ENCODE results near the gene OR8B4. TPM values are rescaled to one million over a fixed set of nuclear protein-coding genes. Genes with fewer than 3 reads are reported as not detected.
"Not testable (repeated sequence)": the region's sequence is repeated elsewhere in the genome, so short reads cannot be mapped to it uniquely, and the experiment has no call there.

OR8B4 gene, protein sequence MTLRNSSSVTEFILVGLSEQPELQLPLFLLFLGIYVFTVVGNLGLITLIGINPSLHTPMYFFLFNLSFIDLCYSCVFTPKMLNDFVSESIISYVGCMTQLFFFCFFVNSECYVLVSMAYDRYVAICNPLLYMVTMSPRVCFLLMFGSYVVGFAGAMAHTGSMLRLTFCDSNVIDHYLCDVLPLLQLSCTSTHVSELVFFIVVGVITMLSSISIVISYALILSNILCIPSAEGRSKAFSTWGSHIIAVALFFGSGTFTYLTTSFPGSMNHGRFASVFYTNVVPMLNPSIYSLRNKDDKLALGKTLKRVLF
- total RNA-seq, result not detected
- not detected for polyA plus RNA-seq
- long read RNA-seq, donor 1, result 0 reads
- long read RNA-seq, donor 2, result 0 reads
- long read RNA-seq, donor 3, result 0 reads
- long read RNA-seq, donor 4, result 0 reads

DNA sequence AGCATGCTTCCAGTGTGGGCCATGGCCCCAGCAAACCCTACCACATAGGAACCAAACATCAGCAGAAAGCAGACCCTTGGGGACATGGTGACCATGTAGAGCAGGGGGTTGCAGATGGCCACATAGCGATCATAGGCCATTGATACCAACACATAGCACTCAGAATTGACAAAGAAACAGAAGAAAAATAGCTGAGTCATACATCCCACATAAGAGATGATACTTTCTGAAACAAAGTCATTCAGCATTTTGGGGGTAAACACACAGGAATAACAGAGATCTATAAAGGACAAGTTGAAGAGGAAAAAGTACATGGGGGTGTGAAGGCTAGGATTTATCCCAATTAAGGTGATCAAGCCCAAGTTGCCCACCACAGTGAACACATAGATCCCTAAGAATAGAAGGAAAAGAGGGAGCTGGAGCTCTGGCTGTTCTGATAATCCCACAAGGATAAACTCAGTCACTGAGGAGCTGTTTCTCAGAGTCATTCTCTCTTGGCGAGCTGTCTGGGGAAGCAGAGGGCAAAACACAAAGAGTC lies at the start of gene OR8B4:
Gene OR8B4, minus strand, starts transcription at position 488 of the 538 bp plus-strand sequence. Its CDS starts 0 bp downstream, at position 488.
- Histone ChIP-seq H3K4me1 (ENCODE audit: control insufficient read depth, insufficient read depth, low read length) (no peaks in the 10 kb centered on the region), H3K27ac (ENCODE audit: low read length) (no peak within 1 kb of the TSS), H3K27me3 (ENCODE audit: control insufficient read depth, insufficient read depth) (no peaks in the 10 kb centered on the region), H3K4me3 (ENCODE audit: low read length) (no peak within 1 kb of the TSS), H3K9me3 (ENCODE audit: control insufficient read depth, low read length) (no peaks in the 10 kb centered on the region)
- intact Hi-C loops (cut with DNase I), result no loop called here
- ATAC-seq, result no peak
- no peak for DNase-seq
- 95% methylated on average over 2 of the region's 2 CpGs for WGBS

DNA sequence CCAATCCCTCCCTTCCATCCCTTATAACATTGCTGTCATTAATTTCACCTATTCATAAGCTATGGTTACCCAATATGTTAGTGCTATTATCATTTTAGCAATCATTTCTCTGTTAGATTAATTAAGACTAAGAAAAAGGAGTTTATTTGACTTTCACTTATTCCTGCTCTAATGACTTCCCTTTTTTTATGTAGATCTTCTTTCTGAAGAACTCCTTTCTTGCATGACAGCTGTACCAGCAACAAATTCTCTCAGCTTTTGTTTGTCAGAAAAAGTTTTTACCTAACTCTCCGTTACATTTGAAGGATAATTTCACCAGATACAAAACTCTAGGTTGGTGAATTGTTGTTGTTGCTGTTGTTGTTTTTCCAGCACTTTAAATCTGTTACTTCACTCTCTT lies 49.4 kb upstream of the OR8B4 start:
- no peak overlapping the region for H3K27ac ChIP-seq (ENCODE audit: low read length)
- no peaks in the 10 kb centered on the region for H3K9me3 ChIP-seq (ENCODE audit: control insufficient read depth, low read length)
- WGBS, result 86% methylated on average over 1 of the region's 1 CpG
- DNase-seq (no peak), ATAC-seq (no peak)
- H3K4me1 ChIP-seq (ENCODE audit: control insufficient read depth, insufficient read depth, low read length), result peaks cover 6% of the 10 kb centered on the region
- H3K4me3 ChIP-seq (ENCODE audit: low read length), result no peak overlapping the region
- H3K27me3 ChIP-seq (ENCODE audit: control insufficient read depth, insufficient read depth), result no peaks in the 10 kb centered on the region
- intact Hi-C loops (cut with DNase I), result no loop called here

DNA sequence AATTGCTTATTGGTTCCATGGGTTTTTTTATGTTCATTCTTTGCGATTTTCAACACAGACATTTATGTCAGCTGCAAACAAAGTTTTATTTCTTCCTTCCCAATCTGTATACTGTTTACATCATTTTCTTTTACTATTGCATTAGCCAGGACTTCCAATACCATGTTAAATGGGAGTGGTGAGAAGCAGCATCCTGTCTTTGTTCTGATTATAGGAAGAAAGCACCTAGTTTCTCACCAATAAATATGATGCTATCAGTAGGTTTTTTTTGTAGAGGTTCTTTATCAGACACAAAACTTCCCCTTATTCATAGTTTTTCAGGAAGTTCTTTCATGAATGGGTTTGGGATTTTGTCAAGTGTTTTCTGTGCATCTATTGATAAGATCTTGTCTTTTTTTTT lies 48.8 kb upstream of the OR8B4 start:
- intact Hi-C loops (cut with DNase I), result no loop called here
- no peaks in the 10 kb centered on the region for H3K9me3 ChIP-seq (ENCODE audit: control insufficient read depth, low read length)
- peaks cover 6% of the 10 kb centered on the region for H3K4me1 ChIP-seq (ENCODE audit: control insufficient read depth, insufficient read depth, low read length)
- no peak for DNase-seq
- H3K27me3 ChIP-seq (ENCODE audit: control insufficient read depth, insufficient read depth), result no peaks in the 10 kb centered on the region
- 63% methylated on average over 1 of the region's 1 CpG for WGBS
- no peak overlapping the region for H3K27ac ChIP-seq (ENCODE audit: low read length)
- no peak overlapping the region for H3K4me3 ChIP-seq (ENCODE audit: low read length)
- ATAC-seq, result no peak

DNA sequence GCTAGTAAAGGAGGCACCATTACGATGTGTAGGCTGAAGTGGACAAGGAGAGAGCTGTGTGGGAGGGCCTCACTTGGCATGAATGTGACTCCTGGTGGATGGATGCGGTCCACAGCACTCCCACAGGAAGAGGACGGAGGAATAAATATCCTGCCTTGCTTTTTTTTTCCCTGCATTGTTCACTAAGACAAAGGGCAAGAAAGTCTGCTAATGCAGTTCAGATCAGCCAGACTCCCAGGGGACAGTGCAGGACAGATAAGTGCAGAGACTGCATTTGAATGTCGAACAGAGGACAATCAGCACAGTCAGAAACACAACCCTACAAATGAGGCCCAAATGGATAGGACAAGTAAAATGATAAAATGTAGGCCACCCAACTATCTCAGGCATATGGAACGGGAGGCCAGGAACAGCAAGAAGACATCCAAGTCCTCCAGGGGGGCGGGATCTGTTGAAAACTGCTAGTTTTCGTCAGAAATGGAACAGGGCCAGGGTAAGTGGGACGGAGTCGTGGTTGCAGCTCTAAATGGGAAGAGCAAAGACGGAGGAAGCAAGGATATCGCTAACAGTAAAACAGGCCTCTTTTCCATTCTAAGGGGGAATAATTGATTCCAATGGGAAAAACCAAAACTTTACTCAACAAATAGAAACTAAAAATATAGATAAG lies 46.0 kb upstream of the OR8B4 start:
- WGBS, result 39% methylated on average over 11 of the region's 11 CpGs
- intact Hi-C loops (cut with DNase I), result no loop called here
- peak; percentile 61 to 70 (median 64) for DNase-seq

DNA sequence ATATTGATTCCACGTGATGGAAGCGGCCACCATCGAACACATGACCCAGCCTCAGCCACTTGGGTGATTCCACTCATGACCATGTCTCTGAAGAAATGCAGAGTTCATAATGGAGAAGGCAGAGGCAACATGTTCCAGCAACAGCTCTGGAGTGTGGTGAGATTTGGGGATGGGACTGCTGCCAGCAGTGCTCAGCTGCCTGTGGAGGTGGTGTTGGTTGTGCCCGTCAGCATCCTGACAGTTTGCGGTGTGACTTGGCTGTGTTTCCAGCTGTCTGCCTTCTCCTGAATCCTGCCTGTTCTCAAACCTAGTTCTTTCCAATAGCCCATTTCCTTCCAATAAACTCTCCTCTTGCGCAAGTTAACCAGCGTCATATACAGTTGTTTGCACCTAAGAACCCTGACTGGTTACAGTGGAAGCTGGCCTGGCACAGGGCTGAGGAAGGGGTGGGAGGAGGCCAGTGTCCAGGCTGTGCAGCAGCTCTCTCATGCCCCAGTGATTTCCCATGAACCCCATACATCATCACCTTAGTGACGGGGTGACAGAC lies 42.8 kb upstream of the OR8B4 start:
- DNase-seq (peak; percentile 65 to 83 (median 81)), ATAC-seq (peak; percentile 74 to 80)
- H3K27me3 ChIP-seq (ENCODE audit: control insufficient read depth, insufficient read depth), result no peaks in the 10 kb centered on the region
- 63% methylated on average over 8 of the region's 8 CpGs for WGBS
- no peak overlapping the region for H3K4me3 ChIP-seq (ENCODE audit: low read length)
- intact Hi-C loops (cut with DNase I), result no loop called here
- H3K4me1 ChIP-seq (ENCODE audit: control insufficient read depth, insufficient read depth, low read length), result peaks cover 8% of the 10 kb centered on the region
- no peaks in the 10 kb centered on the region for H3K9me3 ChIP-seq (ENCODE audit: control insufficient read depth, low read length)
- peak overlapping the region; percentile 57 for H3K27ac ChIP-seq (ENCODE audit: low read length)

More for the DNA sequence above, 46.0 kb upstream of the OR8B4 start:
- Histone ChIP-seq H3K4me3 (ENCODE audit: low read length) (no peak overlapping the region), H3K9me3 (ENCODE audit: control insufficient read depth, low read length) (no peaks in the 10 kb centered on the region), H3K4me1 (ENCODE audit: control insufficient read depth, insufficient read depth, low read length) (peaks cover 8% of the 10 kb centered on the region), H3K27me3 (ENCODE audit: control insufficient read depth, insufficient read depth) (no peaks in the 10 kb centered on the region), H3K27ac (ENCODE audit: low read length) (peak overlapping the region; percentile 83)
- ATAC-seq, result peak; percentile 83 to 91

GRCh38 chr11:124465368-124465767 lies 40.7 kb upstream of the OR8B4 start:
- DNase-seq (peak in 1 of 3 donors; percentile 20), ATAC-seq (no peak)
- intact Hi-C loops (cut with DNase I), result no loop called here
- 91% methylated on average over 4 of the region's 4 CpGs for WGBS
- no peak overlapping the region for H3K27ac ChIP-seq (ENCODE audit: low read length)
- peaks cover 3% of the 10 kb centered on the region for H3K4me1 ChIP-seq (ENCODE audit: control insufficient read depth, insufficient read depth, low read length)
- no peaks in the 10 kb centered on the region for H3K9me3 ChIP-seq (ENCODE audit: control insufficient read depth, low read length)
- no peak overlapping the region for H3K4me3 ChIP-seq (ENCODE audit: low read length)
- no peaks in the 10 kb centered on the region for H3K27me3 ChIP-seq (ENCODE audit: control insufficient read depth, insufficient read depth)

DNA sequence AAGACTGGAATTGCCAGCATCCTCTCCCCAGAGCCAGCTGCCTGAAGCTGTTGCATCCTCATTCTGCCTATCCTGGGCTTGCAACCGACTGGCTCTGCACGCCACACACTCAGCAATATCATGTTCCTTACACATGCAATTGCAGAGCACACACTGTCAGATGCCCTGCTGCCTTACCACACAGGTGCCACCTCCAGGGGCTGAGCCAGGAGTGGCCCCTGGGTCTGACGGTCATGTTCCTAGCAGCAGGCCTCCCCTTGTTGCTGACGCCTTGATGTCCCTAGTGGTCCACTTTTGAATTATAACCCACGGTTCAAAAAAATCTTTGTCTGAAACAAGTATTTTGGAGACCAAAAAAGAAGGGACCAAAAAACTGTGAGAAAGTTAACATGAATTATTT lies 39.3 kb upstream of the OR8B4 start:
- WGBS, result 78% methylated on average over 5 of the region's 5 CpGs
- no peaks in the 10 kb centered on the region for H3K9me3 ChIP-seq (ENCODE audit: control insufficient read depth, low read length)
- peaks cover 2% of the 10 kb centered on the region for H3K4me1 ChIP-seq (ENCODE audit: control insufficient read depth, insufficient read depth, low read length)
- no peak overlapping the region for H3K27ac ChIP-seq (ENCODE audit: low read length)
- intact Hi-C loops (cut with DNase I), result no loop called here
- no peaks in the 10 kb centered on the region for H3K27me3 ChIP-seq (ENCODE audit: control insufficient read depth, insufficient read depth)
- no peak overlapping the region for H3K4me3 ChIP-seq (ENCODE audit: low read length)
- DNase-seq (no peak), ATAC-seq (no peak)

DNA sequence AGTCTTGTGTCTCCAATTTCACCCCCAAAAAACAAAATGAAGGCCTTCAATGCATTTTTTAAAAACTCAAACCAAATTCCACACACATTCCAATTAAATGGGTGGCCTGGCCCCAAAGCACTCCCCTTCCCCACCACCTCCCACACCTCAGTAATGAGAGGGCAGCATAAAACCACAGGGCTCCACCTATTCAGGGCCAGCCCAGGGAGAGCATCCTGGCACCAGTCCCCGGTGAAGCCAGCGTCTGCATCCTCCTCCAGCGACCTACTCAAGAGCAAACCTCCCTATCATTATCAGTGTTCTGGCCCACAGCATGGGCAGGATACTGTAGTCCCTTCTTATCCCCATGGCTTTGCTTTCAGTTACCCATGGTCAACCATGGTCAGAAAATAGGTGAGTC lies 38.7 kb upstream of the OR8B4 start:
- DNase-seq, result no peak
- intact Hi-C loops (cut with DNase I), result no loop called here

DNA sequence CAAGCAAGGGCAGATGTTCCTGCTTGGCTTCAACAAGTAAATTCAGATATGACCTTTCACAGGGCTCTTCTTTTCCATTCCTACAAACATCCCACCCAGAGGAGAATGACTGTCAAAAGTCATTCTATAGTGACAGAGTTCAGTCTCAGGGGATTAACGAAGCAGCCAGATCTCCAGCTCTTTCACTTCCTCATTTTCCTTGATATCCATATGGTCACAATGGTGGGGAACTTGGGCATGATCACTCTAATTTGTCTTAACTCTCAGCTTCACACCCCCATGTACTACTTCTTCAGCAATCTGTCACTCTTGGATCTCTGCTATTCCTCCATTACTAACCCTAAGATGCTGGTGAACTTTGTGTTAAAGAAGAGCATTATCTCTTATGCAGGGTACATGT lies 35.8 kb upstream of the OR8B4 start:
- Histone ChIP-seq H3K4me3 (ENCODE audit: low read length) (no peak overlapping the region), H3K9me3 (ENCODE audit: control insufficient read depth, low read length) (no peaks in the 10 kb centered on the region), H3K4me1 (ENCODE audit: control insufficient read depth, insufficient read depth, low read length) (no peaks in the 10 kb centered on the region), H3K27me3 (ENCODE audit: control insufficient read depth, insufficient read depth) (no peaks in the 10 kb centered on the region), H3K27ac (ENCODE audit: low read length) (no peak overlapping the region)
- WGBS, result 84% methylated on average over 1 of the region's 1 CpG
- DNase-seq (no peak), ATAC-seq (no peak)
- intact Hi-C loops (cut with DNase I), result no loop called here

More for the DNA sequence above, 38.7 kb upstream of the OR8B4 start:
- H3K9me3 ChIP-seq (ENCODE audit: control insufficient read depth, low read length), result no peaks in the 10 kb centered on the region
- no peak for ATAC-seq
- peaks cover 2% of the 10 kb centered on the region for H3K4me1 ChIP-seq (ENCODE audit: control insufficient read depth, insufficient read depth, low read length)
- no peak overlapping the region for H3K4me3 ChIP-seq (ENCODE audit: low read length)
- no peaks in the 10 kb centered on the region for H3K27me3 ChIP-seq (ENCODE audit: control insufficient read depth, insufficient read depth)
- 58% methylated on average over 3 of the region's 3 CpGs for WGBS
- H3K27ac ChIP-seq (ENCODE audit: low read length), result no peak overlapping the region

GRCh38 chr11:124459379-124459778 lies 34.7 kb upstream of the OR8B4 start:
- H3K9me3 ChIP-seq (ENCODE audit: control insufficient read depth, low read length); intact Hi-C loops (cut with DNase I); H3K27me3 ChIP-seq (ENCODE audit: control insufficient read depth, insufficient read depth); H3K4me3 ChIP-seq (ENCODE audit: low read length); ATAC-seq; DNase-seq; H3K4me1 ChIP-seq (ENCODE audit: control insufficient read depth, insufficient read depth, low read length); H3K27ac ChIP-seq (ENCODE audit: low read length): not testable (repeated sequence)
- 96% methylated on average over 7 of the region's 7 CpGs for WGBS

DNA sequence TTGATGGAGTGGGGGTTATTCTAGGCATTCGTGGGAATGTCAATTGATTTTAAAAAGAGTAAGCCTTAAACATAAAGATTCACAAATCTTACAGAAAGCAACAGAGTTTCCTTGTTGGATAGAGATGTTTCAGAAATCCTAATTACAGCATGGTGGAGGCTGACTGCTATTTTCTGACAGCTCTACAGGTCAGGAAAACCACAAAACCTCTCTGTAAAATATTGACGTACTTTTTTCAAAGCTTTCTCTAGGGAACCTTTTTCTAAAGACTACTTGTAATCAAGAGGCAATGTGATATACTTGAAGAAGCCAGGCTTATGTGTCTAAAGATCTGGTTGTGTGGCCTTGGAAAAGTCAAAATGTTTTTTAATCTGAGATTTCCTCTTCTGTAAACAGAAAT lies 29.9 kb upstream of the OR8B4 start:
- H3K27me3 ChIP-seq (ENCODE audit: control insufficient read depth, insufficient read depth), result no peaks in the 10 kb centered on the region
- 37% methylated on average over 2 of the region's 2 CpGs for WGBS

More for the DNA sequence above, 29.9 kb upstream of the OR8B4 start:
- DNase-seq (no peak), ATAC-seq (no peak)
- no peaks in the 10 kb centered on the region for H3K4me1 ChIP-seq (ENCODE audit: control insufficient read depth, insufficient read depth, low read length)
- intact Hi-C loops (cut with DNase I), result no loop called here
- H3K4me3 ChIP-seq (ENCODE audit: low read length), result no peak overlapping the region
- no peak overlapping the region for H3K27ac ChIP-seq (ENCODE audit: low read length)
- no peaks in the 10 kb centered on the region for H3K9me3 ChIP-seq (ENCODE audit: control insufficient read depth, low read length)

Data from right cardiac atrium (tissue), 5 donors.